HepG2 (cell line): ENCODE results near the gene ZNF865. TPM values are rescaled to one million over a fixed set of nuclear protein-coding genes. Genes with fewer than 3 reads are reported as not detected.

Experiments
- AHDC1 ChIP-seq: sonication (generic); formaldehyde crosslinking; IDR thresholded peaks from 2 replicates; pipeline ENCODE4 v1.5.1; 2020; ENCODE audit warnings: mild to moderate bottlenecking, missing genetic modification reagents, borderline replicate concordance
- CERS6 ChIP-seq: sonication (generic); formaldehyde crosslinking; IDR thresholded peaks from 2 replicates; pipeline ENCODE4 v1.5.0; 2020; ENCODE audit warnings: missing genetic modification reagents
- DMAP1 ChIP-seq: IDR thresholded peaks from 2 replicates; pipeline ENCODE4 v1.6.1; 2016
- ELF1 ChIP-seq: sonication (generic); formaldehyde crosslinking; IDR thresholded peaks from 2 replicates; pipeline ENCODE4 v1.4.0; 2020; ENCODE audit warnings: missing genetic modification reagents
- MED13 ChIP-seq: sonication (generic); formaldehyde crosslinking; IDR thresholded peaks from 2 replicates; pipeline ENCODE4 v1.5.0; 2020; ENCODE audit warnings: missing genetic modification reagents
- PHF5A ChIP-seq: IDR thresholded peaks from one replicate; pipeline ENCODE4 v1.6.1; 2018; ENCODE audit warnings: low read depth, missing genetic modification reagents; ENCODE audit not compliant: unreplicated experiment
- PRPF4 ChIP-seq: fragments of 200-400 bp; formaldehyde crosslinking; IDR thresholded peaks from 2 replicates; pipeline ENCODE4 v1.6.1; 2016; ENCODE audit warnings: low read length, low read depth; ENCODE audit not compliant: poor library complexity, severe bottlenecking
- ZC3H13 ChIP-seq: sonication (generic); formaldehyde crosslinking; IDR thresholded peaks from 2 replicates; pipeline ENCODE4 v1.8.1; 2023; ENCODE audit warnings: mild to moderate bottlenecking, missing genetic modification reagents, moderate library complexity
- ZNF225 ChIP-seq: sonication (generic); formaldehyde crosslinking; IDR thresholded peaks from 2 replicates; pipeline ENCODE4 v1.4.0; 2020; ENCODE audit warnings: mild to moderate bottlenecking, missing genetic modification reagents
- ZNF280D ChIP-seq: sonication (generic); formaldehyde crosslinking; IDR thresholded peaks from 2 replicates; pipeline ENCODE4 v1.5.1; 2020; ENCODE audit warnings: mild to moderate bottlenecking, missing genetic modification reagents
- ZNF570 ChIP-seq: sonication (generic); formaldehyde crosslinking; IDR thresholded peaks from 2 replicates; pipeline ENCODE4 v1.4.0; 2020; ENCODE audit warnings: mild to moderate bottlenecking, missing genetic modification reagents, borderline replicate concordance
- ZNF780A ChIP-seq: sonication (generic); formaldehyde crosslinking; IDR thresholded peaks from 2 replicates; pipeline ENCODE4 v1.8.0; 2022; ENCODE audit warnings: mild to moderate bottlenecking, missing genetic modification reagents, moderate library complexity
- polyA plus RNA-seq, 8 experiments: library from polyadenylated mRNA; depleted of rRNA in 3 of 8; stranded (reverse) in 7 of 8; unstranded in 1 of 8; fragments of >200 nt; fragmentation: Illumina TruSeq in 4 of 8; extraction: Trizol in 4 of 8; gene quantifications; 2 replicates each; pipeline versions ENCODE4 v1.2.1 to v1.2.3, GENCODE V29; 2011 to 2016; ENCODE audit warnings: low read depth in 4 of 8, missing spikeins in 1 of 8, mixed read lengths in 1 of 8; ENCODE audit not compliant: insufficient read depth in 1 of 8
- total RNA-seq, 5 experiments: library from RNA; depleted of rRNA; stranded (reverse); fragments of >200 nt; fragmentation: Illumina TruSeq; extraction: Trizol; gene quantifications; 2 replicates each; pipeline ENCODE4 v1.2.3, GENCODE V29; 2016; ENCODE audit warnings: low read depth in 1 of 5
- TF ChIP-seq, protein P1 (sequence below): sonication (generic); formaldehyde crosslinking; IDR thresholded peaks from 2 replicates; pipeline ENCODE4 v1.4.0; 2020; ENCODE audit warnings: mild to moderate bottlenecking, missing genetic modification reagents
- TF ChIP-seq, protein P2 (sequence below): sonication (generic); formaldehyde crosslinking; IDR thresholded peaks from 2 replicates; pipeline ENCODE4 v1.5.0; 2020; ENCODE audit warnings: missing genetic modification reagents

Gene ZNF865
- total and polyA plus RNA-seq, 2 of the 13 experiments (the other 11 are each of a cell fraction or from before 2014, with no cell fraction given): 0.93 to 1.0 TPM

- no peak for TF ChIP-seq AHDC1
- TF ChIP-seq PRPF4: no peak
- TF ChIP-seq, protein P1, sequence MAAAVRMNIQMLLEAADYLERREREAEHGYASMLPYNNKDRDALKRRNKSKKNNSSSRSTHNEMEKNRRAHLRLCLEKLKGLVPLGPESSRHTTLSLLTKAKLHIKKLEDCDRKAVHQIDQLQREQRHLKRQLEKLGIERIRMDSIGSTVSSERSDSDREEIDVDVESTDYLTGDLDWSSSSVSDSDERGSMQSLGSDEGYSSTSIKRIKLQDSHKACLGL (CRISPR knock-in tag): no peak; the same call in 1 of the 2 replicates
- no peak for TF ChIP-seq CERS6
- TF ChIP-seq ZNF780A (CRISPR knock-in tag): no peak
- no peak for TF ChIP-seq ZNF570 (CRISPR knock-in tag)
- peak; percentile 33; the same call in 1 of the 2 replicates for TF ChIP-seq ZNF280D
- peak; percentile 84 for TF ChIP-seq DMAP1 (CRISPR knock-in tag)
- TF ChIP-seq, protein P2, sequence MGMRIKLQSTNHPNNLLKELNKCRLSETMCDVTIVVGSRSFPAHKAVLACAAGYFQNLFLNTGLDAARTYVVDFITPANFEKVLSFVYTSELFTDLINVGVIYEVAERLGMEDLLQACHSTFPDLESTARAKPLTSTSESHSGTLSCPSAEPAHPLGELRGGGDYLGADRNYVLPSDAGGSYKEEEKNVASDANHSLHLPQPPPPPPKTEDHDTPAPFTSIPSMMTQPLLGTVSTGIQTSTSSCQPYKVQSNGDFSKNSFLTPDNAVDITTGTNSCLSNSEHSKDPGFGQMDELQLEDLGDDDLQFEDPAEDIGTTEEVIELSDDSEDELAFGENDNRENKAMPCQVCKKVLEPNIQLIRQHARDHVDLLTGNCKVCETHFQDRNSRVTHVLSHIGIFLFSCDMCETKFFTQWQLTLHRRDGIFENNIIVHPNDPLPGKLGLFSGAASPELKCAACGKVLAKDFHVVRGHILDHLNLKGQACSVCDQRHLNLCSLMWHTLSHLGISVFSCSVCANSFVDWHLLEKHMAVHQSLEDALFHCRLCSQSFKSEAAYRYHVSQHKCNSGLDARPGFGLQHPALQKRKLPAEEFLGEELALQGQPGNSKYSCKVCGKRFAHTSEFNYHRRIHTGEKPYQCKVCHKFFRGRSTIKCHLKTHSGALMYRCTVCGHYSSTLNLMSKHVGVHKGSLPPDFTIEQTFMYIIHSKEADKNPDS: no peak
- peak; percentile 66 for TF ChIP-seq ELF1
- TF ChIP-seq MED13 (CRISPR knock-in tag): no peak
- TF ChIP-seq ZNF225: no peak
- TF ChIP-seq ZC3H13: peak; percentile 70; the same call in 1 of the 2 replicates
- TF ChIP-seq PHF5A (CRISPR knock-in tag): no peak
Observed at GRCh38 chr19:55643003-55643886, 37.8 kb downstream of the ZNF865 start, which contains the start of gene ZNF581 (continued).
